Measurements from ENCODE around the gene C9orf78.

Gene C9orf78

GRCh38 chr9:129867136-129868022 lies 32.3 kb upstream of the C9orf78 start:
- DNase-seq: no peak

- peak in 1 of 4 experiments; percentile 18 for DNase-seq
Observed at GRCh38 chr9:129866394-129867135, 31.5 kb upstream of the C9orf78 start.

- DNase-seq: no peak
Observed at GRCh38 chr9:129865668-129866320, 30.7 kb upstream of the C9orf78 start.

- no peak for DNase-seq
Observed at GRCh38 chr9:129864991-129865647, 30.0 kb upstream of the C9orf78 start.

- peak; percentile 31 to 50 (median 42) for DNase-seq
Observed at GRCh38 chr9:129863059-129863690, 28.1 kb upstream of the C9orf78 start.

GRCh38 chr9:129861447-129861827 lies 26.4 kb upstream of the C9orf78 start:
- DNase-seq: no peak

- no peak for DNase-seq
Observed at GRCh38 chr9:129860653-129861446, 25.8 kb upstream of the C9orf78 start.

GRCh38 chr9:129858167-129858962 lies 23.3 kb upstream of the C9orf78 start:
- DNase-seq: no peak

GRCh38 chr9:129857207-129857606 lies 22.1 kb upstream of the C9orf78 start:
- no peak for DNase-seq

- DNase-seq: no peak
Observed at GRCh38 chr9:129854588-129855110, 19.6 kb upstream of the C9orf78 start.

- no peak for DNase-seq
Observed at GRCh38 chr9:129853614-129854013, 18.5 kb upstream of the C9orf78 start.

GRCh38 chr9:129852579-129852978 lies 17.5 kb upstream of the C9orf78 start:
- no peak for DNase-seq

GRCh38 chr9:129851821-129852220 lies 16.7 kb upstream of the C9orf78 start:
- DNase-seq: no peak

- no peak for DNase-seq
Observed at GRCh38 chr9:129850821-129851550, 15.9 kb upstream of the C9orf78 start.

GRCh38 chr9:129849901-129850300 lies 14.8 kb upstream of the C9orf78 start:
- no peak for DNase-seq

- no peak for DNase-seq
Observed at GRCh38 chr9:129848712-129849441, 13.8 kb upstream of the C9orf78 start.

GRCh38 chr9:129845373-129845772 lies 10.3 kb upstream of the C9orf78 start:
- DNase-seq: no peak

- no peak for DNase-seq
Observed at GRCh38 chr9:129841071-129841470, 6.0 kb upstream of the C9orf78 start.

- no peak for DNase-seq
Observed at GRCh38 chr9:129840034-129840433, 5.0 kb upstream of the C9orf78 start.

All from activated CD4-positive, CD25-positive, alpha-beta regulatory T cell (primary cell).